PC-3 (cell line): ENCODE measurements around the gene USH1G. TPM values are rescaled to one million over a fixed set of nuclear protein-coding genes. Genes with fewer than 3 reads are reported as not detected.

Source experiments
- ATAC-seq: fragments of 200-7000 bp; cut with Tn5 transposase; 2 replicates; pipeline ENCODE4 v1.9.1; 2020; ENCODE audit warnings: mild to moderate bottlenecking, moderate library complexity
- BruUV-seq: library from RNA; stranded (reverse); fragments of 400-500 nt; replicated peaks from 2 replicates; lab custom pipeline; 2021; lab: Mats Ljungman, UMichigan
- CTCF ChIA-PET: fragments of 300-600 bp; sonication (Branson Sonifier 250); formaldehyde crosslinking; loops from one replicate; lab custom pipeline; 2022; ENCODE audit warnings: antibody characterized with exemption; lab: Charles Lee
- POLR2A ChIA-PET: fragments of 300-600 bp; sonication (Branson Sonifier 250); formaldehyde crosslinking; loops from one replicate; lab custom pipeline; 2022; ENCODE audit warnings: antibody characterized with exemption; ENCODE audit not compliant: unreplicated experiment; lab: Charles Lee
- DNase-seq: peaks from one replicate; pipeline ENCODE4 v3.0.0-alpha.2; 2015
- H2AFZ ChIP-seq: fragments of 300-600 bp; sonication (generic); 2 replicates; pipeline ENCODE4 v1.6.0; 2016; ENCODE audit warnings: antibody characterized with exemption, low read length
- H3F3A ChIP-seq: fragments of 300-600 bp; sonication (generic); one replicate; pipeline ENCODE4 v1.6.0; 2017; ENCODE audit warnings: antibody characterized with exemption, low read length, control low read depth, mild to moderate bottlenecking; ENCODE audit not compliant: unreplicated experiment
- H3K27ac ChIP-seq: fragments of 300-600 bp; sonication (generic); 2 replicates; pipeline ENCODE4 v1.5.1; 2016; ENCODE audit warnings: mild to moderate bottlenecking, low read length
- H3K27me3 ChIP-seq: fragments of 300-600 bp; sonication (generic); 2 replicates; pipeline ENCODE4 v1.6.1; 2016; ENCODE audit warnings: low read length, mixed read lengths
- H3K36me3 ChIP-seq: fragments of 300-600 bp; sonication (generic); 2 replicates; pipeline ENCODE4 v1.6.1; 2016; ENCODE audit warnings: low read depth, mixed run types, low read length, mixed read lengths
- H3K4me1 ChIP-seq: fragments of 300-600 bp; sonication (generic); 2 replicates; pipeline ENCODE4 v1.5.1; 2016; ENCODE audit warnings: low read length; ENCODE audit not compliant: insufficient read depth
- H3K4me2 ChIP-seq: fragments of 300-600 bp; sonication (generic); 2 replicates; pipeline ENCODE4 v1.6.0; 2016; ENCODE audit warnings: low read length
- H3K4me3 ChIP-seq: fragments of 300-600 bp; sonication (generic); 2 replicates; pipeline ENCODE4 v1.5.1; 2016; ENCODE audit warnings: mild to moderate bottlenecking, low read length, mixed read lengths
- H3K79me2 ChIP-seq: fragments of 300-600 bp; sonication (generic); 2 replicates; pipeline ENCODE4 v1.6.1; 2017; ENCODE audit warnings: low read length, mixed read lengths
- H3K9ac ChIP-seq: fragments of 300-600 bp; sonication (generic); 2 replicates; pipeline ENCODE4 v1.6.0; 2016; ENCODE audit warnings: mild to moderate bottlenecking, low read length
- H3K9me2 ChIP-seq: fragments of 300-600 bp; sonication (generic); replicated peaks from 2 replicates; pipeline ENCODE4 v1.6.1; 2016; ENCODE audit warnings: mixed run types, low read length, mixed read lengths
- H3K9me3 ChIP-seq: fragments of 300-600 bp; sonication (generic); 2 replicates; pipeline ENCODE4 v1.6.1; 2016; ENCODE audit warnings: low read length, mixed read lengths
- H4K20me1 ChIP-seq: fragments of 300-600 bp; sonication (generic); 2 replicates; pipeline ENCODE4 v1.6.1; 2016; ENCODE audit warnings: low read length, mixed read lengths
- EZH2 ChIP-seq: fragments of 300-600 bp; sonication (generic); IDR thresholded peaks from one replicate; pipeline ENCODE4 v1.6.1; 2017; ENCODE audit warnings: antibody characterized with exemption, mild to moderate bottlenecking, low read length; ENCODE audit not compliant: unreplicated experiment
- EZH2phosphoT487 ChIP-seq: fragments of 300-600 bp; sonication (generic); IDR thresholded peaks from 2 replicates; pipeline ENCODE4 v1.6.1; 2018; ENCODE audit warnings: mild to moderate bottlenecking, antibody characterized with exemption, low read length, borderline replicate concordance
- intact Hi-C: fragments of 100-400 bp; cut with micrococcal nuclease; formaldehyde crosslinking; loops from 2 replicates; pipeline ENCODE4 v1.9.0; 2023
- total RNA-seq: library from RNA; depleted of rRNA; stranded (reverse); fragments of >200 nt; gene quantifications from 2 replicates; pipeline ENCODE4 v1.2.3, GENCODE V29; 2014
- TF ChIP-seq, protein P1 (sequence below): fragments of 300-600 bp; sonication (generic); conservative IDR thresholded peaks from 2 replicates; pipeline ENCODE4 v1.5.1; 2017; ENCODE audit warnings: antibody characterized with exemption, low read depth, mild to moderate bottlenecking, low read length

USH1G gene
- total RNA-seq, 1 experiment from 2014 or later, result 0.04 TPM

DNA sequence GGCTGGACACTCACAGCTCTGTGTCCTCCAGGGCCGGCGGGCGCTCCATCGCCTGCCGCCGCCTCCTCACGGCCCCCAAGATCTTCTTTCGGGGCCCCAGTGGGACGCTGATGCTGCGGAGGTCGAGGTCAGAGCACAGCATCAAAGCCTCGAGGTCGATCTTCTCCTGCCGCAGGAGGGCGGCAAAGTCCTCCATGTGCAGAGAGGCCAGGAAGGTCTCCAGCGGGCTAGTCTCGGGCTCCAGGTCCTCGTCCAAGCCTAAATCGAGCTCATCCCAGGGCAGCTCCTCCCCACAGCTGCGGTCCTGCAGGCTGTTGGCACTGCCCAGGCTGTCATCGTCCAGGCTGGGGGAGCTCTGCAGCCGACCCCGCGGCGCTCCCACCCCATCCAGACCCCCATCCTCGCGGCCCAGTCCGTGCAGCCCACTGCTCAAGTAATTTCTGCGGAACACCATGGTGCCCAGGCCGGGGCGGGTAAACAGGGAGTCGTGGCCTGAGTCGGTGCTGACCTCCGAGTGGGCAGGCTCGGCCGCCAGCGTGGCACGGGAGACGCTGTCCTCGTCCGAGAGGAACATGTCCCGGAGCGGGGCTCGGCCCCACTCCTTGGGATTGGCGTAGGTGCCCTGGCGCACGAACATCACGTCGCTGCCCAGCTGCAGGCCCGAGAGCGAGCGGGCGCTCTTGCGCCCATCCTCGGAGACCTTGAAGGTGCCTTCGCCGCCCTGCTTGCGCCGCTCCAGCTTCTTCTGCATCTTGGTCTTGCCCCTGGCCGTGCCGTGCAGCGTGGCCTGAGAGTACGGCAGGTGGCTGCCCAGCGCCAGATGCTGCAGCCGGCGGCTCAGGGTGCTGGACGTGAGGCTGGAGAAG, 3.4 kb downstream of the USH1G start:
- H3K4me2 ChIP-seq, result no peak overlapping the region
- intact Hi-C loops, result no loop called here
- H3K27me3 ChIP-seq, result peaks cover 23% of the 10 kb centered on the region
- ATAC-seq, result no peak
- no peaks in the 10 kb centered on the region for H4K20me1 ChIP-seq
- H3K36me3 ChIP-seq, result no peaks in the 10 kb centered on the region
- H3K9ac ChIP-seq, result no peak overlapping the region
- POLR2A ChIA-PET, result no interaction called here
- no TSS peak for BruUV-seq
- H3K9me2 ChIP-seq, result no peaks in the 10 kb centered on the region
- no peaks in the 10 kb centered on the region for H3K79me2 ChIP-seq
- CTCF ChIA-PET, result no interaction called here
- H3K27ac ChIP-seq, result no peak overlapping the region
- DNase-seq, result no peak
- no peaks in the 10 kb centered on the region for H3F3A ChIP-seq
- TF ChIP-seq EZH2 (no peak), EZH2phosphoT487 (no peak)
- TF ChIP-seq, protein P1, sequence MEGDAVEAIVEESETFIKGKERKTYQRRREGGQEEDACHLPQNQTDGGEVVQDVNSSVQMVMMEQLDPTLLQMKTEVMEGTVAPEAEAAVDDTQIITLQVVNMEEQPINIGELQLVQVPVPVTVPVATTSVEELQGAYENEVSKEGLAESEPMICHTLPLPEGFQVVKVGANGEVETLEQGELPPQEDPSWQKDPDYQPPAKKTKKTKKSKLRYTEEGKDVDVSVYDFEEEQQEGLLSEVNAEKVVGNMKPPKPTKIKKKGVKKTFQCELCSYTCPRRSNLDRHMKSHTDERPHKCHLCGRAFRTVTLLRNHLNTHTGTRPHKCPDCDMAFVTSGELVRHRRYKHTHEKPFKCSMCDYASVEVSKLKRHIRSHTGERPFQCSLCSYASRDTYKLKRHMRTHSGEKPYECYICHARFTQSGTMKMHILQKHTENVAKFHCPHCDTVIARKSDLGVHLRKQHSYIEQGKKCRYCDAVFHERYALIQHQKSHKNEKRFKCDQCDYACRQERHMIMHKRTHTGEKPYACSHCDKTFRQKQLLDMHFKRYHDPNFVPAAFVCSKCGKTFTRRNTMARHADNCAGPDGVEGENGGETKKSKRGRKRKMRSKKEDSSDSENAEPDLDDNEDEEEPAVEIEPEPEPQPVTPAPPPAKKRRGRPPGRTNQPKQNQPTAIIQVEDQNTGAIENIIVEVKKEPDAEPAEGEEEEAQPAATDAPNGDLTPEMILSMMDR, result no peak
- no peaks in the 10 kb centered on the region; the same call in 1 of the 2 replicates for H3K4me1 ChIP-seq
- H3K9me3 ChIP-seq, result no peaks in the 10 kb centered on the region
- H3K4me3 ChIP-seq, result no peak overlapping the region
- no peak overlapping the region for H2AFZ ChIP-seq

DNA sequence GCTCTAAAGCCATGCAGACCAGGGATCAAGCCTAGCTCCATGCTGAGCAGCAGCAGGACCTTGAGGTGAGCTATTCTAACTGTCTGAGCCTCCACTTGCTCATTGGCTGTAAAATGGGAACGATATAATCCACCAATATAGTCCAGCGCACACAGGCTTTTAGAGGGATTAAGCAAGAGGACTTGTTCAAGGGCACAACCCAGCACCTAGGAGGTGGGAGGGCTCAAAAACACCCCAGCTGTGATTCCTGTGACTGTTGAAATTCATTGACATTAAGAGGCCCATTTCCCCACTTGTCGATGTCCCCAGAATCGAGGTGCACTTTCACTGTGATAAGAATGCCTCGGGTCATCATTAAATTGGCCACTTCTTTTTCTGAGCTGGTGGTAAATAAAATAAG, 4.1 kb downstream of the USH1G start:
- ChIA-PET POLR2A (no interaction called here), CTCF (no interaction called here)
- no peak overlapping the region for H3K4me3 ChIP-seq
- H3F3A ChIP-seq, result no peaks in the 10 kb centered on the region
- H3K36me3 ChIP-seq, result no peaks in the 10 kb centered on the region
- H3K27me3 ChIP-seq, result peaks cover 15% of the 10 kb centered on the region
- TF ChIP-seq EZH2 (no peak), EZH2phosphoT487 (no peak)
- TF ChIP-seq, protein P1, result no peak
- no peaks in the 10 kb centered on the region; the same call in 1 of the 2 replicates for H3K4me1 ChIP-seq
- no peaks in the 10 kb centered on the region for H3K9me2 ChIP-seq
- no peaks in the 10 kb centered on the region for H4K20me1 ChIP-seq
- DNase-seq (no peak), ATAC-seq (no peak)
- H3K4me2 ChIP-seq, result no peak overlapping the region
- no peak overlapping the region for H3K27ac ChIP-seq
- no peak overlapping the region for H3K9ac ChIP-seq
- BruUV-seq, result no TSS peak
- H3K9me3 ChIP-seq, result no peaks in the 10 kb centered on the region
- no peak overlapping the region for H2AFZ ChIP-seq
- intact Hi-C loops, result no loop called here
- no peaks in the 10 kb centered on the region for H3K79me2 ChIP-seq

GRCh38 chr17:74917430-74917829, 5.6 kb downstream of the USH1G start:
- DNase-seq (no peak), ATAC-seq (peak; percentile 26; the same call in 1 of the 2 replicates)
- Histone ChIP-seq H3K79me2 (no peaks in the 10 kb centered on the region), H3K9me2 (no peaks in the 10 kb centered on the region), H3K9ac (no peak overlapping the region), H3K27ac (no peak overlapping the region), H2AFZ (no peak overlapping the region), H4K20me1 (no peaks in the 10 kb centered on the region), H3F3A (no peaks in the 10 kb centered on the region), H3K4me1 (no peaks in the 10 kb centered on the region), H3K27me3 (peaks cover 2% of the 10 kb centered on the region; the same call in 1 of the 2 replicates), H3K4me2 (no peak overlapping the region), H3K4me3 (no peak overlapping the region), H3K36me3 (no peaks in the 10 kb centered on the region), H3K9me3 (no peaks in the 10 kb centered on the region)
- ChIA-PET CTCF (interaction anchor here (0.6 kb wide), 1 partner anchor 115 kb away, joined by 4 read pairs; no protein-coding TSS in a partner anchor), POLR2A (no interaction called here)
- no TSS peak for BruUV-seq
- TF ChIP-seq EZH2phosphoT487 (no peak), EZH2 (no peak)
- TF ChIP-seq, protein P1, result no peak
- intact Hi-C loops, result no loop called here
